A673 (cell line): ENCODE data around the gene LRRC8A. TPM values are rescaled to one million over a fixed set of nuclear protein-coding genes. Genes with fewer than 3 reads are reported as not detected.

Experiments used
- BruUV-seq: library from RNA; stranded (reverse); fragments of 400-500 nt; replicated peaks from 2 replicates; lab custom pipeline; 2021; lab: Mats Ljungman, UMichigan
- CTCF ChIA-PET: fragments of 300-600 bp; sonication (Branson Sonifier 250); formaldehyde crosslinking; loops from one replicate; lab custom pipeline; 2022; ENCODE audit warnings: antibody characterized with exemption; lab: Charles Lee
- POLR2A ChIA-PET: fragments of 300-600 bp; sonication (Branson Sonifier 250); formaldehyde crosslinking; loops from one replicate; lab custom pipeline; 2022; ENCODE audit warnings: antibody characterized with exemption; ENCODE audit not compliant: low non-redundant PET; lab: Charles Lee
- DNase-seq: peaks from one replicate; pipeline ENCODE4 v3.0.0-alpha.2; 2015; ENCODE audit warnings: low spot score
- H3K27ac ChIP-seq: fragments of 200-600 bp; sonication (generic); 2 replicates; pipeline ENCODE4 v1.5.1; 2016; ENCODE audit warnings: mixed run types, low read depth, mild to moderate bottlenecking, mixed read lengths, antibody characterized with exemption, low read length; ENCODE audit not compliant: poor library complexity, severe bottlenecking
- H3K27me3 ChIP-seq: fragments of 200-600 bp; sonication (generic); replicated peaks from 2 replicates; pipeline ENCODE4 v1.6.1; 2017; ENCODE audit warnings: mixed run types, low read depth, mild to moderate bottlenecking, mixed read lengths, antibody characterized with exemption, low read length; ENCODE audit not compliant: insufficient read depth, poor library complexity
- H3K36me3 ChIP-seq: fragments of 200-600 bp; sonication (generic); 2 replicates; pipeline ENCODE4 v1.6.1; 2016; ENCODE audit warnings: mixed run types, mild to moderate bottlenecking, mixed read lengths, antibody characterized with exemption, low read length; ENCODE audit not compliant: insufficient read depth, poor library complexity, severe bottlenecking
- H3K4me1 ChIP-seq: fragments of 200-600 bp; sonication (generic); 2 replicates; pipeline ENCODE4 v1.6.1; 2017; ENCODE audit warnings: mixed run types, mild to moderate bottlenecking, mixed read lengths, antibody characterized with exemption, low read length; ENCODE audit not compliant: insufficient read depth, poor library complexity, severe bottlenecking
- H3K4me3 ChIP-seq: fragments of 200-600 bp; sonication (generic); 2 replicates; pipeline ENCODE4 v1.5.1; 2016; ENCODE audit warnings: low read depth, mixed run types, mild to moderate bottlenecking, mixed read lengths, low read length; ENCODE audit not compliant: poor library complexity, severe bottlenecking
- H3K9me3 ChIP-seq: fragments of 200-600 bp; sonication (generic); 2 replicates; pipeline ENCODE4 v1.6.1; 2016; ENCODE audit warnings: mixed run types, low read depth, mild to moderate bottlenecking, mixed read lengths, antibody characterized with exemption, low read length; ENCODE audit not compliant: poor library complexity, severe bottlenecking
- EZH2 ChIP-seq: fragments of 200-600 bp; sonication (generic); IDR thresholded peaks from 2 replicates; pipeline ENCODE4 v1.6.1; 2017; ENCODE audit warnings: borderline replicate concordance, low read depth, mild to moderate bottlenecking, mixed read lengths, antibody characterized with exemption, low read length; ENCODE audit not compliant: poor library complexity, severe bottlenecking
- intact Hi-C: fragments of 100-400 bp; cut with micrococcal nuclease; formaldehyde crosslinking; loops from one replicate; pipeline ENCODE4 v1.10.0; 2022; ENCODE audit not compliant: unreplicated experiment
- total RNA-seq: library from RNA; stranded (reverse); gene quantifications from 2 replicates; pipeline ENCODE4 v1.2.3, GENCODE V29; 2021
- TF ChIP-seq, protein P1 (sequence below): fragments of 300-800, 200-600 bp; sonication (generic); conservative IDR thresholded peaks from 2 replicates; pipeline ENCODE4 v1.5.1; 2017; ENCODE audit warnings: low read depth, mild to moderate bottlenecking, antibody characterized with exemption, low read length, moderate library complexity, mixed read lengths

Gene LRRC8A
- total RNA-seq, 1 experiment from 2014 or later = 56.8 TPM

DNA sequence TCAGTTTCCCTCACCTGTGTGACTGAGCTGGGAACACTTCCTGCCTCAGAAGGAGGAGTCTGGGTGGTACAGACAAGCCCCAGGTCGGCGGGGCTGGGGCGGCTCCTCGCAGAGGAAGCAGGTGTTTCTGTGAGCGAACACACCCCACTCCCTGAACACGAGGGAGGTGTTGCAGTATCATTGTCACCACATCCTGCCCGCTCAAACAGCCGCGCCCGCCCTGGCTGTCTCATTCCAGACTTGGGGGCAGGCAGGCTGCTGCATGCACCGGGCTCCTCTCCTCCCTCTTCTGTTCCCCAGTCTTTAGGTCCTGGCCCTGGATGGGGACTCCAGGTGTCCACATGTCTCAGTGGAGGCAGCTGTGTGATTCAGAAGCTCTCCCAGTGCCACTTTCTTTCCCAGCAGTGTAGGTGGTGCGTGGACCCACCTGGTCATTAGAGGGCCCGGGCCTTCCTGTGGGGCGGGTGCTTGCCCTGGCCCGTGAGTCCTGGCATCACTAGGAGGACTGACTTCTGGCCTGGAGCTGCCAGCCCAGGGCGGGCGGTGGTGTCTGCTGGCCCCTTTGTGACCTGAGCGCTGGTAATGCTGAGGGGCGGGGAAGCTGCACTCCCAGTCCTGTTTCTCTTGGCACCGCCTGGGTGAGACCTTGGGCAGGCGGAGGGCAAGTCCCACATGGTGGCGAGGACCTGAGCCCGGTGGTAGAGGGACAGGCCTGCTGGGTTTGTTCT is 20.6 kb downstream of the LRRC8A start:
- Histone ChIP-seq H3K4me3 (no peak overlapping the region), H3K36me3 (peaks cover 8% of the 10 kb centered on the region), H3K4me1 (no peaks in the 10 kb centered on the region), H3K9me3 (no peaks in the 10 kb centered on the region), H3K27me3 (no peaks in the 10 kb centered on the region), H3K27ac (no peak overlapping the region)
- CTCF ChIA-PET = no interaction called here
- TF ChIP-seq, protein P1, sequence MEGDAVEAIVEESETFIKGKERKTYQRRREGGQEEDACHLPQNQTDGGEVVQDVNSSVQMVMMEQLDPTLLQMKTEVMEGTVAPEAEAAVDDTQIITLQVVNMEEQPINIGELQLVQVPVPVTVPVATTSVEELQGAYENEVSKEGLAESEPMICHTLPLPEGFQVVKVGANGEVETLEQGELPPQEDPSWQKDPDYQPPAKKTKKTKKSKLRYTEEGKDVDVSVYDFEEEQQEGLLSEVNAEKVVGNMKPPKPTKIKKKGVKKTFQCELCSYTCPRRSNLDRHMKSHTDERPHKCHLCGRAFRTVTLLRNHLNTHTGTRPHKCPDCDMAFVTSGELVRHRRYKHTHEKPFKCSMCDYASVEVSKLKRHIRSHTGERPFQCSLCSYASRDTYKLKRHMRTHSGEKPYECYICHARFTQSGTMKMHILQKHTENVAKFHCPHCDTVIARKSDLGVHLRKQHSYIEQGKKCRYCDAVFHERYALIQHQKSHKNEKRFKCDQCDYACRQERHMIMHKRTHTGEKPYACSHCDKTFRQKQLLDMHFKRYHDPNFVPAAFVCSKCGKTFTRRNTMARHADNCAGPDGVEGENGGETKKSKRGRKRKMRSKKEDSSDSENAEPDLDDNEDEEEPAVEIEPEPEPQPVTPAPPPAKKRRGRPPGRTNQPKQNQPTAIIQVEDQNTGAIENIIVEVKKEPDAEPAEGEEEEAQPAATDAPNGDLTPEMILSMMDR = no peak
- TF ChIP-seq EZH2 = no peak
- intact Hi-C loops = no loop called here
- POLR2A ChIA-PET = no interaction called here
- no peak for DNase-seq
- BruUV-seq = no TSS peak

DNA sequence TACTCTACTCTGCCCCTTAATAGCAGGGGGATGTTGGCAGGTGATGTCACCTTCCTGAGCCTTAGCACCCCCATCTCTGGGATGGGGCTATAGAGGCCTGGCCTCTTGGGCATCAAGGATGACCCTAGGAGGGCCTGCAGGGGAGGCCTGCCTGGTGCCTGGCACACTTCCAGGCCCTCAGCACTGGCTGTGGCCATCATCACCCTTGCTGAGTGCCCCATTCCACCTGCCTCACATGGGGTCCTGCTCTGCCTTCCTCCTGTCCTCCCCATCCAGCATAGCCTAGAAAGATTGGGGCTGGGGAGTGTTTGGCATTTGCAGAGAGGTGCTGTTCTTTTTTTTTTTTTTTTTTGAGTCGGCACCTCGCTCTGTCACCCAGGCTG is 21.1 kb downstream of the LRRC8A start:
- H3K27me3 ChIP-seq = no peaks in the 10 kb centered on the region
- H3K27ac ChIP-seq = no peak overlapping the region
- no peak for TF ChIP-seq EZH2
- TF ChIP-seq, protein P1 = no peak
- DNase-seq = no peak
- ChIA-PET POLR2A (no interaction called here), CTCF (no interaction called here)
- intact Hi-C loops = no loop called here
- H3K9me3 ChIP-seq = no peaks in the 10 kb centered on the region
- BruUV-seq = no TSS peak
- no peak overlapping the region for H3K4me3 ChIP-seq
- H3K4me1 ChIP-seq = no peaks in the 10 kb centered on the region
- H3K36me3 ChIP-seq = peaks cover 14% of the 10 kb centered on the region

DNA sequence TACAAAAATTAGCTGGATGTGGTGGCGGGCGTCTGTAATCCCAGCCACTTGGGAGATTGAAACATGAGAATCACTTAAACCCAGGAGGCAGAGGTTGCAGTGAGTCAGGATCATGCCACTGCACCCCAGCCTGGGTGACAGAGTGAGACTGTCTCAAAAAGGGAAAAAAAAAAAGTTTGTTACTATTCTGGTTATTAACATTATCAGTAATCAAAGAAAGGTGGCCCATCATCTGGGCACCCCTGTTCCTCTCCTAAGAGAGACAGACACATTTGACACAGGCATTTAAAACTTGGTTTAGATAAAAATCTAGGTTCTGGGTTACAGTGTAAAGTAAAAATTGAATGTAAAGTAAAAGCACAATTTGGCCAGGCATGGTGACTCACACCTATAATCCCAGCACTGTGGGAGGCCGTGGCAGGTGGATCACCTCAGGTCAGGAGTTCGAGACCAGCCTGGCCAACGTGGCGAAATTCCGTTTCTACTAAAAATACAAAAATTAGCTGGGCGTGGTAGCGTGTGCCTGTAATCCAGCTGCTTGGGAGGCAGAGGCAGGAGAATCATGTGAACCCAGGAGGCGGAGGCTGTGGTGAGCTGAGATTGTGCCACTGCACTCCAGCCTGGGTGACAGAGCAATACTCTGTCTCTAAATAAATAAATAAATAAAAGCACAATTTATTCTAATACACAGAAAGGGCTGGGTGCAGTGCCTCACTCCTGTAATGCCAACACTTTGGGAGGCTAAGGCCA is 22.1 kb downstream of the LRRC8A start:
- ChIA-PET POLR2A (no interaction called here), CTCF (no interaction called here)
- no peaks in the 10 kb centered on the region for H3K27me3 ChIP-seq
- intact Hi-C loops = no loop called here
- no peak overlapping the region for H3K4me3 ChIP-seq
- no peak overlapping the region for H3K27ac ChIP-seq
- no peaks in the 10 kb centered on the region for H3K9me3 ChIP-seq
- no TSS peak for BruUV-seq
- no peaks in the 10 kb centered on the region for H3K4me1 ChIP-seq
- no peak for DNase-seq
- peaks cover 18% of the 10 kb centered on the region for H3K36me3 ChIP-seq
- TF ChIP-seq, protein P1 = no peak
- TF ChIP-seq EZH2 = no peak
